IPS DF 6.9 (cell line): Measurements from ENCODE around the gene TNFRSF11A.
A peak's percentile ranks its signal among the peaks of the same experiment; 100 is the strongest.

Source experiments
- DNase-seq: peaks from one replicate; pipeline ENCODE4 v3.0.0-alpha.2; 2013; ENCODE audit warnings: low read depth, low spot score
- H3K27ac ChIP-seq: one replicate; pipeline ENCODE4 v1.5.1; 2013; ENCODE audit warnings: low read length, control low read depth
- H3K27me3 ChIP-seq: 2 replicates; pipeline ENCODE4 v1.6.1; 2013; ENCODE audit warnings: mild to moderate bottlenecking, low read length; ENCODE audit not compliant: control insufficient read depth, insufficient read depth
- H3K36me3 ChIP-seq: 2 replicates; pipeline ENCODE4 v1.6.1; 2013; ENCODE audit warnings: low read length; ENCODE audit not compliant: control insufficient read depth, insufficient read depth
- H3K4me1 ChIP-seq: 2 replicates; pipeline ENCODE4 v1.6.1; 2013; ENCODE audit warnings: low read length; ENCODE audit not compliant: control insufficient read depth, insufficient read depth
- H3K4me3 ChIP-seq: 2 replicates; pipeline ENCODE4 v1.5.1; 2013; ENCODE audit warnings: mild to moderate bottlenecking, low read length
- H3K9me3 ChIP-seq: 2 replicates; pipeline ENCODE4 v1.6.1; 2013; ENCODE audit warnings: low read length, inconsistent platforms; ENCODE audit not compliant: control insufficient read depth, insufficient read depth
- WGBS: extraction: QIAGEN DNeasy Blood & Tissue Kit; methylation state at CpG from one replicate; pipeline ENCODE4 v1.1.7; 2013; ENCODE audit warnings: mixed read lengths, missing lambda C conversion rate; ENCODE audit not compliant: insufficient read length, insufficient coverage; 5-methylcytosine and 5-hydroxymethylcytosine counted together

Gene TNFRSF11A

DNA sequence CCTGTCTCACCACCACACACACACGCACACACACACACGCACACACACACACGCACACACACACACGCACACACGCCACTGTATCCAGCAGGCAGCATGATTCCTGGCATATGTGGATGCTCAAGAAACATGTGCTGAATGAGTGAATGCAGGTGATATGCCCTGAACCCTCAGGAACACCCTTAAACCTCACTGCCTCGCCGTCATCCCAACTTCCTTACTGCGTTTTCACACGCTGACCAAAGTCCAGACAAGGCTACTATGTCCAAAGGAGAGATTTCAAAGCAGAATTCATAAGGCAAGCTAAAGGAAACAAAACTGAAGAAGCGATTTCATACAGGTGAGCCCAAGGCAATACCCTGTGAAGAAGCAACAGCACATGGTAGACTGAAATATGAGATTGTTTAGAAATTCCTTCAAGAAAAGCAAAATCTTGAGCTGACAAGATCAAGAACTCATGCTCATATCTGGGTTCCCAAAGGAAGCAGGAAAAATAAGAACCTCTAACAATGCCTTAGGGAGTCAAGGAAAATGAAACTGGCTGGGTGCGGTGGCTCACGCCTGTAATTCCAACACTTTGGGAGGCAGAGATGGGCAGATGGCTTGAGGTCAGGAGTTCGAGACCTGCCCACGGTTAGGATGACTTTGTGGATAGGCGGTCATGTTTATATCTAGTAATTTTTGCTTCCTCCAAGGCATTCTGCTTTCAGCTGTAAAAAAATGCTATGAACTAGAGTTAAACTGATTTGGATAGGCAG, 69.1 kb downstream of the TNFRSF11A start:
- H3K27me3 ChIP-seq = no peaks in the 10 kb centered on the region
- no peak for DNase-seq
- H3K4me1 ChIP-seq = no peaks in the 10 kb centered on the region
- H3K9me3 ChIP-seq = no peaks in the 10 kb centered on the region
- H3K27ac ChIP-seq = no peak overlapping the region
- WGBS = no CpG with 5 or more reads among the region's 15 CpGs
- no peak overlapping the region for H3K4me3 ChIP-seq
- H3K36me3 ChIP-seq = no peaks in the 10 kb centered on the region

DNA sequence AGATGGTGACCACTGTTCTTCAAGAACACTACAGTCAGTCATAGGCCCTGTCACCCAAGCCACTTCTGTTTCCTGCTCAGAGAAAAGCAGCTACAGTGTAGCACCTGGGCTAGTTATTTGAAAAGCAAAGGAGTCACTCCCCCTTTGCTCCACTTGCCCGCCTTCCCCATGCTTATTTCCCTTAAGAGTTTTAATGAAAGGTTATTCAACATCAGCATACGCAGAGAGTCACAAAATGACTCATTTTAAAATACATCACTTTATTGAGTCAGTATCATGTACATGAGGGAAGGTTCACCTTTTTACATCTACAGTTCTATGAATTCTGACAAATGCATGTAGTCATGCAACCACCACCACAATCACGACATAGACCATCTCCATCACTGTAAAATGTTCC, 71.3 kb downstream of the TNFRSF11A start:
- no CpG with 5 or more reads among the region's 3 CpGs for WGBS
- peaks cover 2% of the 10 kb centered on the region; the same call in 1 of the 2 replicates for H3K4me1 ChIP-seq
- H3K27ac ChIP-seq = no peak overlapping the region
- H3K27me3 ChIP-seq = no peaks in the 10 kb centered on the region
- DNase-seq = no peak
- H3K4me3 ChIP-seq = no peak overlapping the region
- no peaks in the 10 kb centered on the region for H3K36me3 ChIP-seq
- H3K9me3 ChIP-seq = no peaks in the 10 kb centered on the region

DNA sequence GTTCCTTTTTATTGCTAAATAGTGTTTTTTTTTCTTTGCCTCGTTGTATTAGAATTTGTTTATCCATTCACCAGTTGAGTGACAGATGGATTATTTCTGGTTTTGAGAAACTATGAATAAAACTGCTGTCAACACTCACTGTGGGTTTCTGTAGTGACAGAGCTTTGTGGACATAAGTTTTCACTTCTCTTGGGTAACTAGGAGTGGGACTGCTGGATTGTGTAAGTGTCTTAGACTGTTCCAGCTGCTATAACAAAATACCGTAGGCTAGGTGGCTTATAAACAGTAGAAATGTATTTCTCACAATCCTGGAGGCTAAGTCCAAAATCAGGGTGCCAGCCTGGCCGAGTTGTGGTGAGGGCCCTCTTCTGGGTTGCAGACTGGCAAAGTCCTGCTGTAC, 71.9 kb downstream of the TNFRSF11A start:
- no CpG with 5 or more reads among the region's 3 CpGs for WGBS
- Histone ChIP-seq H3K4me3 (no peak overlapping the region), H3K36me3 (no peaks in the 10 kb centered on the region), H3K9me3 (no peaks in the 10 kb centered on the region), H3K4me1 (peaks cover 2% of the 10 kb centered on the region; the same call in 1 of the 2 replicates), H3K27ac (no peak overlapping the region), H3K27me3 (no peaks in the 10 kb centered on the region)
- no peak for DNase-seq

DNA sequence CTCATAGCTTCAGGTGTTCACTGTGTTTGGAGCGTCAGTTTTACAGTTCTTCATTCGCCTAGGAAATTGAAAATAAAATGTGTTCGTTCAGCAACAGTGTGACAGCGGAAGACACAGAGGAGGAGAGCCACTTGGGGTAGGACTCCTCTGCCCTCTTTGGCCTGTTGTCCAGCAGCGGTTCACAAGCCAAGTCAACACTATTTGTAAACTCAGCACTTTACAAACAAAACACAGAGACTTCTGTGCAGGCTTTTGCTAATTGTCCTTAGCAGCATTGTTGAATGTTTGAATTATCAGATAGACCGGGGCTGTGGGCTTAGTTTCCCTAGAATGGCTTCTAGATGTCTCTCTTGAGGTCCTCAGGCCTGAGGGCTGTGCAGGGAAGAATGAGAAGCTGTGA, 73.2 kb downstream of the TNFRSF11A start:
- Histone ChIP-seq H3K9me3 (no peaks in the 10 kb centered on the region), H3K36me3 (no peaks in the 10 kb centered on the region), H3K27ac (no peak overlapping the region), H3K4me1 (peaks cover 2% of the 10 kb centered on the region; the same call in 1 of the 2 replicates), H3K4me3 (no peak overlapping the region), H3K27me3 (no peaks in the 10 kb centered on the region)
- DNase-seq = no peak
- WGBS = no CpG with 5 or more reads among the region's 6 CpGs

DNA sequence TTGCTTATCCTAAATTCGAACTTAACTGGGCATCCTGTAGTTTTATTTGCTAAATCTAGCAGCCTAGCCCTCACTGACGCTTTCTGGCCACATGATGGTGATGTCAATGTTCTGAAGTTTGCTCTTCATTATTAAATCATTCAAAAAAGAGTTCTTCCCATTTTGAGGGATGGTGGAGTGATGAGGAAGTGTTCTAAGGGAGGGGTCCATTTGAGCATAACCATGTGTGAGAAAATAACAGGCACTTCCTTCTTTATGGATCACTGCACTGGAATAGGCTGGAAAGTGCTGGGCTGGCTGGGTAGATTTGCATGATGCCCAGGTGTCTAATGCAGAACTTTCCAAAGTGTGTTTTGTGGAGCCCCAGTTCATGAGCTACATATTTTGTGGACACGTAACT, 74.2 kb downstream of the TNFRSF11A start:
- DNase-seq = no peak
- Histone ChIP-seq H3K27ac (no peak overlapping the region), H3K27me3 (no peaks in the 10 kb centered on the region), H3K4me1 (peaks cover 2% of the 10 kb centered on the region; the same call in 1 of the 2 replicates), H3K36me3 (no peaks in the 10 kb centered on the region), H3K9me3 (no peaks in the 10 kb centered on the region), H3K4me3 (no peak overlapping the region)
- no CpG with 5 or more reads among the region's 3 CpGs for WGBS

DNA sequence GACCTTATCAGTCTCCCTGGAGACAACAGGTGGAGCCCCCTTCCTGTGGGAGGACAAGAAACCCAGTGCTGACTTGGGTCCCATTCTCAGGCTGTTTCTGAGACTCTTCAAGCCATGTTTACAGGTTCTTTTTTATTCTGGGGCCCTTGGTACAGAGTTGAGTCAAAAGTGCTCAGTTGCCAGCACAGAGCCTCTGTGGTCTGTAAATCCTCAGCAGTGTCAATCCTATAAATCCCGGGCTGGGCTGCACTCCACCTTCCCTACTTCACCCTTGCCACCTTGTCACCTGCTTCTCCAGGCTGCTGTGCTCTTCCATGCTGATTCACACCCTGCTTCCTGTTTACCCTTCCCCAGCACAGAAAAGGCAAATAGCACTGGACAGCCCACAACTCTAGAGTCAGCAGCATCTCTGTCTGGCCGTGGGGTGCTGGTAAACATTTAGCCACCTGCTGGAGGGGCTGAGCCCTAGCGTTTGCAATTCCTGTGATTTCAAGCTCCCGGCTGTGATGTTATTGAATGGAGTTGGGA, 74.7 kb downstream of the TNFRSF11A start:
- no peak overlapping the region for H3K27ac ChIP-seq
- peaks cover 2% of the 10 kb centered on the region; the same call in 1 of the 2 replicates for H3K4me1 ChIP-seq
- no peak overlapping the region for H3K4me3 ChIP-seq
- no peaks in the 10 kb centered on the region for H3K27me3 ChIP-seq
- DNase-seq = peak; percentile 22
- no peaks in the 10 kb centered on the region for H3K9me3 ChIP-seq
- no peaks in the 10 kb centered on the region for H3K36me3 ChIP-seq
- WGBS = no CpG with 5 or more reads among the region's 4 CpGs

DNA sequence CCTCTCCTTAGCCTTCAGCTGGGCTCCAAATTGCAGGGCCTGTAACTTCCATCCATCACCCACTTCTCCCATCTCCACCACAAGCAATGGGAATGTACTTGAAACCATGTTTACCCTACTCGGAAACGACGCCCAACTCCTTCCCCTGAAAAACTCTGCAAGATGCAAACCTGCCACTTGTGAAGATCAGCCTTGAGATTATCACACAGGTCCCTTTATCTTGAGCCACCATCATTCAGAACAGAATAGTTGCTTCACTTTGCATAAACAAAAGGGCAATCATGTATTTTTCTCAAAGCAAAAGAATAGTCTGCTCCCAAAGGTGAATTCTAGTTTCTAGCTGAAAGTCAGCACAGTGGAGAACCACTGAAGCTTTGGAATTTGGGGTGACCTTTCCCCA, 75.8 kb downstream of the TNFRSF11A start:
- Histone ChIP-seq H3K36me3 (no peaks in the 10 kb centered on the region), H3K4me3 (no peak overlapping the region), H3K4me1 (peaks cover 2% of the 10 kb centered on the region; the same call in 1 of the 2 replicates), H3K9me3 (no peaks in the 10 kb centered on the region), H3K27ac (no peak overlapping the region), H3K27me3 (no peaks in the 10 kb centered on the region)
- WGBS = no CpG with 5 or more reads among the region's 3 CpGs
- no peak for DNase-seq

DNA sequence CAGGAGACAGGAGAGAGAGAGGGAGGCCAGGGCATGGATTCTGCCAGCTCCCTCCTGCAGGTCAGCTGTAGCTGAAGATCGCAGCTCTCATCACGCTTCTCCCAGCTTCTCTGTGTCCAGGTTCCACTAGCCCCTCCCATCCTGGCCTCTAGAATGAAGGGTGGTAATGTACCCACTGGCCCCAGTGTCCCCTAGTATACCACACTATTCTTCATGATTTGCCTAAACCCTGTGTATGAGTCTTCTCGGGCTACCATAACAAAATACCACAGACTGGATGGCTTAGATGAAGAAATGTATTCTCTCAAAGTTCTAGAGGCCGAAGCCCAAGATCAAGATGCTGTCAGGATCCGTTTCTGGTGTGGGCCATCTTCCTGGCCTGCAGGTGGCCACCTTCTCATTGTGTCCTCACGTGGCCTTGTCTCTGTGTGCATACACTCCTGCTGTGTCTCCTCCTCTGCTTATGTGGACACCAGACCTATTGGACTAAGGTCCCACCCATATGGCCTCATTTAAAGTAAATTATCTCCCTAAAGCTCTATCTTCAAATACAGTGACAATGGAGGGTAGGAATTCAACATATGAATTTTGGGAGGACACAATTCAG, 77.3 kb downstream of the TNFRSF11A start:
- Histone ChIP-seq H3K36me3 (no peaks in the 10 kb centered on the region), H3K27me3 (no peaks in the 10 kb centered on the region), H3K4me1 (peaks cover 2% of the 10 kb centered on the region; the same call in 1 of the 2 replicates), H3K27ac (no peak overlapping the region), H3K4me3 (no peak overlapping the region), H3K9me3 (no peaks in the 10 kb centered on the region)
- DNase-seq = no peak
- WGBS = no CpG with 5 or more reads among the region's 6 CpGs

DNA sequence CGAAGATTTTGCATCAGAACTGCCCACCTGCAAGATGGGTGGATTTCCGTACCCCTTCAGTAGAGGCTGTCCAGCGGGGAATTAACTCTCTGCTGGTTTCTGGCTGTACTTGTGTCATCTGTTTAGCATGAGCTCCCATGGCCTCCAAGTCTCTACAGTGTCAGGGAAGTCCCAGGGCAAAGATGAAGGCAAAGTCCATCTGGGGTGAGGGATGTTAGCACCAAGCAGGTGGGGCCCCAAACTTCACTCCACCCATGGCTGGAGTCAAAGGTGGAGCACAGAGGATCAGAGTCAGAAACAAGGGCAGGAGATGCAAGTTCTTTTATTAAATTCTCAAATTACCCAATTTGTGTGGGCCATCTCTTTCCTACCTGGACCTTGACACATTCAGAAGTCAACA, 78.0 kb downstream of the TNFRSF11A start:
- no CpG with 5 or more reads among the region's 3 CpGs for WGBS
- Histone ChIP-seq H3K9me3 (no peaks in the 10 kb centered on the region), H3K4me3 (no peak overlapping the region), H3K36me3 (no peaks in the 10 kb centered on the region), H3K27me3 (no peaks in the 10 kb centered on the region), H3K27ac (no peak overlapping the region), H3K4me1 (peaks cover 2% of the 10 kb centered on the region; the same call in 1 of the 2 replicates)
- DNase-seq = no peak

DNA sequence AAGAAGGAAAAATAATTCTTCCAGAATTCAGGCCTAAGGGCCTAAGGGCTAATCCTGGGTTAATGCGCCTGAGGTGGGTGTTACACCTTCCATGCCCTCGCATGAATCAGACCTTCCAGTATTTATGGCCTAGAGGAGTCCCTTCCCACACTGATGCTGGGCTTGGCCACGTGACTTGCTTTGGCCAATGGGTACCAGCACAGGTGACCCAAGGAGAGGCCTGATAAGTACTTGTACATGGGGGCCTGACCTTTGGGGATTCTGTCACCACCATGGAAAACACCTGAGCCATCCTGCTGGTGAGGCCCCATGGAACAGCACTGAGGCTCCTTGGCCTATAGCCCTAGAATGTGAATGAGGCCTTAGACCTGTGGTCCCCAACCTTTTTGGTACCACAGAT, 79.8 kb downstream of the TNFRSF11A start:
- no CpG with 5 or more reads among the region's 3 CpGs for WGBS
- DNase-seq = no peak
- Histone ChIP-seq H3K4me3 (no peak overlapping the region), H3K27me3 (no peaks in the 10 kb centered on the region), H3K27ac (no peak overlapping the region), H3K9me3 (no peaks in the 10 kb centered on the region), H3K4me1 (peaks cover 1% of the 10 kb centered on the region; the same call in 1 of the 2 replicates), H3K36me3 (no peaks in the 10 kb centered on the region)
